Prostate gland (tissue), 2 donors: ENCODE results near the gene CREB3L2. TPM values are rescaled to one million over a fixed set of nuclear protein-coding genes. Genes with fewer than 3 reads are reported as not detected.
"Not testable (repeated sequence)": the region's sequence is repeated elsewhere in the genome, so short reads cannot be mapped to it uniquely, and the experiment has no call there.

Experiments
- DNase-seq: peaks from one replicate; pipeline ENCODE4 v3.0.0-alpha.2; 2019; ENCODE audit warnings: low spot score
- H3K27ac ChIP-seq, 2 donors: fragments of 200-600 bp; sonication (generic); 2 replicates each; pipeline ENCODE4 v1.5.1; 2017 to 2019
- H3K27me3 ChIP-seq: fragments of 200-600 bp; sonication (generic); replicated peaks from 2 replicates; pipeline ENCODE4 v1.5.1; 2019; ENCODE audit not compliant: insufficient read depth
- H3K36me3 ChIP-seq, 2 donors: fragments of 200-600 bp; sonication (generic); 1 replicate in 1 of 2; 2 replicates in 1 of 2; pipeline versions ENCODE4 v1.5.1 to v1.8.1; 2017 to 2019
- H3K4me1 ChIP-seq: fragments of 200-600 bp; sonication (generic); replicated peaks from 2 replicates; pipeline ENCODE4 v1.5.1; 2019
- H3K4me3 ChIP-seq, 2 donors: fragments of 200-600 bp; sonication (generic); 2 replicates each; pipeline ENCODE4 v1.5.1; 2017 to 2019
- H3K9me3 ChIP-seq: fragments of 200-600 bp; sonication (generic); 2 replicates; pipeline ENCODE4 v1.5.1; 2017
- POLR2A ChIP-seq: fragments of 450-650 bp; IDR thresholded peaks from one replicate; pipeline ENCODE4 v1.6.1; 2016; ENCODE audit warnings: antibody characterized with exemption, mild to moderate bottlenecking
- POLR2AphosphoS5 ChIP-seq: sonication (generic); formaldehyde crosslinking; IDR thresholded peaks from one replicate; pipeline ENCODE4 v1.6.1; 2017; ENCODE audit warnings: antibody characterized with exemption
- WGBS: methylation state at CpG from one replicate; pipeline ENCODE4 v1.1.5; 2018; 5-methylcytosine and 5-hydroxymethylcytosine counted together
- intact Hi-C: fragments of 100-400 bp; cut with DNase I; formaldehyde crosslinking; loops from one replicate; pipeline ENCODE4 v1.14.2; 2022
- total RNA-seq, 2 donors: library from RNA; depleted of rRNA; stranded (reverse); fragments of >200 nt; gene quantifications; one replicate each; pipeline ENCODE4 v1.1.0, GENCODE V29; 2016
- TF ChIP-seq, protein P1 (sequence below), 4 experiments: fragments of 200-600 bp in 2 of 4; fragments of 450-650 bp in 2 of 4; sonication (generic) in 2 of 4; IDR thresholded peaks; 1 replicate in 3 of 4; 2 replicates in 1 of 4; pipeline ENCODE4 v1.5.1; 2016 to 2019; ENCODE audit warnings: antibody characterized with exemption in 4 of 4, mild to moderate bottlenecking in 2 of 4, moderate library complexity in 2 of 4

Gene CREB3L2
- total RNA-seq, 2 donors from 2014 or later: 34.1 to 42.0 TPM

DNA sequence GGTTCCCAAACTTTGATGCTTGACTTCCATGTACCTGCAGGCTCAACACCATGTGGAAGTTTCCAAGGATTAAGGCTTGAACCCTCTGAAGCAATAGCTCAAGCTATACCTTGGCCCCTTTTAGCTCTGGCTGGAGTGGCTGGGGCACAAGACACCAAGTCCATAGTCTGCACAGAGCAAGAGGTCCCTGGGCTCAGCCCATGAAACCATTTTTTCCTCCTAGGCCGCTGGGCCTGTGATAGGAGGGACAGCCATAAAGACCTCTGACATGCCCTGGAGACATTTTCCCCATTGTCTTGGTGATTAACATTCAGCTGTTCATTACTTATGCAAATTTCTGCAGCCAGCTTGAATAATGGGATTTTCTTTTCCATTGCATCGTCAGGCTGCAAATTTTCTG lies 169.5 kb downstream of the CREB3L2 start:
- Histone ChIP-seq H3K4me3 (no peak overlapping the region), H3K27me3 (no peaks in the 10 kb centered on the region), H3K9me3 (no peaks in the 10 kb centered on the region), H3K36me3 (no peaks in the 10 kb centered on the region), H3K27ac (no peak overlapping the region), H3K4me1 (no peaks in the 10 kb centered on the region)
- TF ChIP-seq POLR2A (no peak), POLR2AphosphoS5 (no peak)
- TF ChIP-seq, protein P1, sequence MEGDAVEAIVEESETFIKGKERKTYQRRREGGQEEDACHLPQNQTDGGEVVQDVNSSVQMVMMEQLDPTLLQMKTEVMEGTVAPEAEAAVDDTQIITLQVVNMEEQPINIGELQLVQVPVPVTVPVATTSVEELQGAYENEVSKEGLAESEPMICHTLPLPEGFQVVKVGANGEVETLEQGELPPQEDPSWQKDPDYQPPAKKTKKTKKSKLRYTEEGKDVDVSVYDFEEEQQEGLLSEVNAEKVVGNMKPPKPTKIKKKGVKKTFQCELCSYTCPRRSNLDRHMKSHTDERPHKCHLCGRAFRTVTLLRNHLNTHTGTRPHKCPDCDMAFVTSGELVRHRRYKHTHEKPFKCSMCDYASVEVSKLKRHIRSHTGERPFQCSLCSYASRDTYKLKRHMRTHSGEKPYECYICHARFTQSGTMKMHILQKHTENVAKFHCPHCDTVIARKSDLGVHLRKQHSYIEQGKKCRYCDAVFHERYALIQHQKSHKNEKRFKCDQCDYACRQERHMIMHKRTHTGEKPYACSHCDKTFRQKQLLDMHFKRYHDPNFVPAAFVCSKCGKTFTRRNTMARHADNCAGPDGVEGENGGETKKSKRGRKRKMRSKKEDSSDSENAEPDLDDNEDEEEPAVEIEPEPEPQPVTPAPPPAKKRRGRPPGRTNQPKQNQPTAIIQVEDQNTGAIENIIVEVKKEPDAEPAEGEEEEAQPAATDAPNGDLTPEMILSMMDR (IDR thresholded peaks at IDR 0.05): no peak
- no peak for DNase-seq
- 96% methylated on average over 2 of the region's 2 CpGs for WGBS
- intact Hi-C loops: no loop called here

DNA sequence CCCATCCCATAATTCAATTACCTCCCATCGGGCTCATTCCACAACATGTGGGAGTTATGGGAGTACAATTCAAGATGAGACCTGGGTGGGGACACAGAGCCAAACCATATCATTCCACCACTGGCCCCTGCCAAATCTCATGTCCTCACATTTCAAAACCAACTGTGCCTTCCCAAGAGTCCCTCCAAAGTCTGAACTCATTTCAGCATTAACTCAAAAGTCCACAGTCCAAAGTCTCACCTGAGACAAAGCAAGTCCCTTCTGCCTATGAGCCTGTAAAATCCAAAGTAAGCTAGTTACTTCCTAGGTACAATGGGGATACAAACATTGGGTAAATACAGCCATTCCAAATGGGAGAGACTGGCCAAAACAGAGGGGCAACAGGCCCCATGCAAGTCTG lies 170.3 kb downstream of the CREB3L2 start:
- H3K27ac ChIP-seq, H3K27me3 ChIP-seq, intact Hi-C loops, H3K4me1 ChIP-seq, H3K9me3 ChIP-seq, H3K4me3 ChIP-seq, H3K36me3 ChIP-seq, DNase-seq: not testable (repeated sequence)
- 100% methylated on average over 1 of the region's 1 CpG for WGBS

DNA sequence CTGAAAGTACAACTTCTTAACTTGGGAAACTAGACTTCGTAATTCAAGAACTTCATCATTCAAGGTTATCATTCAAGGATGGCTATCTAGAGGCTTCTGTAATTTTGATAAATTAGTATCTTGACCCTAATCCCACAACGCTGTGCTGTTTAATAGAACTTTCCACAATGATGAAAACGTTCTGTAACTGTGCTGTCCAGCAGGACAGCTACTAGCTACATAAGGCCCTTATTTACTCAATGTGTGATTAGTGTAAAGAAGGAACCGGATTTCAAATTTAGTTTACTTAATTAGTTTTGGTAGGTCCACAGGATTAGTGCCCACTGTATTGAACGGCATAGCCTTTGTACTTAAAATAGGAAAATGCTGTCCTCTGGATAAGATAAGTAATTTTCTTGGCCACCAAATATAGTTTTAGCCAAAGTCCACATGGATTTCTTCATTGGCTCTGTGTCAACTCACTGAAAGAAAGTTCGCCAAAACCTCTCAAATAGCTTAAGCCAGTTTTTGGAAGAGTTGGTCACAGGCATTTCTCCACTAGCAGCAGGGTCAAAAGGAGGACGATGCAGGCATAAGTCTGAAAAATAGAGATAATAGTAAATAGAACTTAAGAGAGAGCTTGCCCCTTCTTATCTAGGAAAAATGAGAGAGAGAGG lies 172.4 kb downstream of the CREB3L2 start:
- intact Hi-C loops: no loop called here
- TF ChIP-seq POLR2AphosphoS5: no peak
- TF ChIP-seq, protein P1 (IDR thresholded peaks at IDR 0.05): no peak
- TF ChIP-seq POLR2A: no peak
- no peaks in the 10 kb centered on the region for H3K4me1 ChIP-seq
- DNase-seq: no peak
- H3K4me3 ChIP-seq: no peak overlapping the region
- no peak overlapping the region for H3K27ac ChIP-seq
- H3K27me3 ChIP-seq: no peaks in the 10 kb centered on the region
- H3K9me3 ChIP-seq: no peaks in the 10 kb centered on the region
- WGBS: 76% methylated on average over 7 of the region's 7 CpGs
- no peaks in the 10 kb centered on the region for H3K36me3 ChIP-seq

DNA sequence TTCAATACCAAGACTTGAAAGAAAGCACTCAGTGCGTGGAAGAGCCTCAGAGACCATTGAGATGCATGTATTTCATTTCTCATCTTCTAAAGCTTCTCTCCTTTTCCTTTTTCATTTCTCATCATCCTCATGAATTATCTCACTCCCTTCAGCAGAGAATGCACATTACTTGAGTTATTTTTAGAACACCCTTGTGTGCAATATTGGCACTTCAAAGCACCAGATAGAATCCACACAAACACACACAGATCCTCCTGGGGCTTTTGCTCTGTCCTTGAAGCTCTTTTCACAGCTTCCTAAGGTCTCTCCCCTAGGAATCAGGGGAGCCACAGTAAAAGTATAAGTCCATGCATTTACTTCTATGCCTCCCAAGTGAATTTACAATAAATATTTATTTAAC lies 173.4 kb downstream of the CREB3L2 start:
- Histone ChIP-seq H3K9me3 (no peaks in the 10 kb centered on the region), H3K4me3 (no peak overlapping the region), H3K27ac (no peak overlapping the region), H3K36me3 (no peaks in the 10 kb centered on the region), H3K27me3 (no peaks in the 10 kb centered on the region), H3K4me1 (no peaks in the 10 kb centered on the region)
- WGBS: 85% methylated on average over 1 of the region's 1 CpG
- no peak for TF ChIP-seq POLR2AphosphoS5
- TF ChIP-seq POLR2A: no peak
- TF ChIP-seq, protein P1 (IDR thresholded peaks at IDR 0.05): no peak
- intact Hi-C loops: no loop called here
- DNase-seq: no peak

DNA sequence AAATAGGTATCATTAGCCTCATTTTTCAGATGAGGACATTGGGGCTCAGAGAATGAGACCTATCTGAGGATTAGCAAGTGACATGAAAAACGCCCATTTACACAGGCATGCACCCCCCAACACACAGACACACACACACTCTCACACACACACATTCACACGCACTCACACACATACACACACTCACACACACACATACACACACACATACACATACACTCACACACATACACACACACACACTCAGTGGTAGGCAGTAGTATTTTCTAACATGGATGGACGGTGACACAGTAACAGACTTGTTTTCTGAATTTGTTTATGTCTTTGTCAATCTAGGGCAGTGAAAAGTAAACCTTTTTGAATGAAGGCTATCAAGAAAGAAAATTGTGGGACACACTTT lies 176.4 kb downstream of the CREB3L2 start:
- intact Hi-C loops: no loop called here
- Histone ChIP-seq H3K4me1 (no peaks in the 10 kb centered on the region), H3K4me3 (no peak overlapping the region), H3K27ac (no peak overlapping the region), H3K9me3 (no peaks in the 10 kb centered on the region), H3K27me3 (no peaks in the 10 kb centered on the region), H3K36me3 (no peaks in the 10 kb centered on the region)
- TF ChIP-seq, protein P1 (IDR thresholded peaks at IDR 0.05): no peak
- TF ChIP-seq POLR2A (no peak), POLR2AphosphoS5 (no peak)
- DNase-seq: no peak
- 92% methylated on average over 3 of the region's 3 CpGs for WGBS

Other genes with a start within 250 kb of the CREB3L2 start
- gene DGKI, start 155.1 kb downstream of the CREB3L2 start, total RNA-seq: 1 to 10 TPM in 1 of 2 donors, under 1 TPM in 1; 0.32 to 1.5 TPM
- not detected for gene AKR1D1, start 74.4 kb upstream of the CREB3L2 start, total RNA-seq